Heart left ventricle (tissue), 16 donors: ENCODE results near the gene MEF2A. TPM values are rescaled to one million over a fixed set of nuclear protein-coding genes. Genes with fewer than 3 reads are reported as not detected.

Source experiments
- ATAC-seq, 4 donors: fragments of 200-7000 bp; cut with Tn5 transposase; one replicate each; pipeline ENCODE4 v1.9.1; 2020 to 2022; ENCODE audit warnings: moderate library complexity in 4 of 4, mild to moderate bottlenecking in 3 of 4, moderate number of reproducible peaks in 1 of 4
- DNase-seq, 5 donors: peaks; one replicate each; pipeline ENCODE4 v3.0.0-alpha.2; 2020
- H3K27ac ChIP-seq, 12 donors: fragments of 200-600 bp; sonication (generic) in 4 of 12; one replicate each; pipeline versions ENCODE4 v1.5.0 to v1.8.0; 2016 to 2022; ENCODE audit warnings: mild to moderate bottlenecking in 2 of 12
- H3K27me3 ChIP-seq, 9 donors: fragments of 200-600 bp; sonication (generic) in 2 of 9; one replicate each; pipeline versions ENCODE4 v1.5.1 to v1.8.0; 2016 to 2022; ENCODE audit warnings: mild to moderate bottlenecking in 3 of 9
- H3K36me3 ChIP-seq, 9 donors: fragments of 200-600 bp; sonication (generic) in 2 of 9; one replicate each; pipeline versions ENCODE4 v1.5.0 to v1.8.0; 2018 to 2022; ENCODE audit warnings: mild to moderate bottlenecking in 2 of 9
- H3K4me1 ChIP-seq, 12 donors: fragments of 200-600 bp; sonication (generic) in 4 of 12; one replicate each; pipeline versions ENCODE4 v1.5.0 to v1.8.0; 2016 to 2022; ENCODE audit warnings: mild to moderate bottlenecking in 3 of 12
- H3K4me3 ChIP-seq, 12 donors: fragments of 200-600 bp; sonication (generic) in 4 of 12; one replicate each; pipeline versions ENCODE4 v1.5.0 to v1.8.0; 2017 to 2022; ENCODE audit warnings: mild to moderate bottlenecking in 9 of 12, moderate library complexity in 4 of 12
- H3K9me3 ChIP-seq, 12 donors: fragments of 200-600 bp; sonication (generic) in 4 of 12; one replicate each; pipeline versions ENCODE4 v1.5.0 to v1.8.0; 2016 to 2022; ENCODE audit warnings: mild to moderate bottlenecking in 1 of 12
- POLR2A ChIP-seq, 2 donors: fragments of 450-650 bp; IDR thresholded peaks; one replicate each; pipeline ENCODE4 v1.6.1; 2017; ENCODE audit warnings: antibody characterized with exemption in 2 of 2, mild to moderate bottlenecking in 2 of 2, moderate library complexity in 2 of 2
- WGBS, 4 donors: extraction: QIAGEN DNeasy Blood & Tissue Kit in 2 of 4; methylation state at CpG; one replicate each; pipeline versions ENCODE4 v1.1.5 to v1.1.7; 2013 to 2018; 5-methylcytosine and 5-hydroxymethylcytosine counted together
- intact Hi-C, 10 donors: fragments of 100-400 bp; cut with DNase I; formaldehyde crosslinking; loops; one replicate each; pipeline versions ENCODE4 v1.11.1 to v1.14.2; 2022
- polyA plus RNA-seq, 2 donors: library from polyadenylated mRNA; stranded (reverse); fragments of 200-250 nt; gene quantifications; one replicate each; pipeline ENCODE4 v1.2.3, GENCODE V29; 2013
- total RNA-seq, 9 donors: library from RNA; depleted of rRNA in 2 of 9; stranded (reverse); fragments of >200 nt in 2 of 9; fragmentation: NEBNext Ultra II Directional in 3 of 9; extraction: Animal tissue kit (Norgen Biotek cat#: 25700) in 3 of 9; gene quantifications; one replicate each; pipeline versions ENCODE4 v1.1.0 to v1.2.4, GENCODE V29; 2016 to 2023
- TF ChIP-seq, protein P1 (sequence below), 12 donors: fragments of 200-600 bp; sonication (generic) in 4 of 12; IDR thresholded peaks; one replicate each; pipeline versions ENCODE4 v1.5.0 to v1.8.0; 2018 to 2022; ENCODE audit warnings: antibody characterized with exemption in 12 of 12, mild to moderate bottlenecking in 5 of 12
- donor health status: ischemic (EF 13 %, LVEDD 7.1; RV severe dilation, severe dysfunction).
- donor health status: healthy with polysubstance abuse.
- donor health status: DM: no; HTN: yes; CAD: no.
- donor health status: DM: no; HTN: no; CAD: no.
- donor health status: ischemic (EF 25% LVEDD 6.9; RV normal size, moderate dysfunction).
- donor health status: ischemic (EF 25% LVEDD 5.7; RV mildly dilated, moderate dysfunction).
- donor health status: healthy.
- donor health status: DM: yes; HTN: yes; CAD: no.
- donor health status: ischemic (EF 35%, LVEDD 5.7; RV mildly dilated, moderate dysfunction).
- donor health status: nonischemic (EF 11% LVEDD 7.7; RV severe dilation, severe dysfunction).
- donor health status: DM: yes; HTN: yes; CAD: no.
- donor health status: PGD.
- donor health status: ischemic (EF 29% LVEDD 5.4; RV normal size, mild dysfunction).
- donor health status: nonischemic (EF 23%, LVEDD 6.1; RV moderate dilation, normal function).

Gene MEF2A
- total and polyA plus RNA-seq, 11 donors = 53.4 to 192 (median 153) TPM

DNA sequence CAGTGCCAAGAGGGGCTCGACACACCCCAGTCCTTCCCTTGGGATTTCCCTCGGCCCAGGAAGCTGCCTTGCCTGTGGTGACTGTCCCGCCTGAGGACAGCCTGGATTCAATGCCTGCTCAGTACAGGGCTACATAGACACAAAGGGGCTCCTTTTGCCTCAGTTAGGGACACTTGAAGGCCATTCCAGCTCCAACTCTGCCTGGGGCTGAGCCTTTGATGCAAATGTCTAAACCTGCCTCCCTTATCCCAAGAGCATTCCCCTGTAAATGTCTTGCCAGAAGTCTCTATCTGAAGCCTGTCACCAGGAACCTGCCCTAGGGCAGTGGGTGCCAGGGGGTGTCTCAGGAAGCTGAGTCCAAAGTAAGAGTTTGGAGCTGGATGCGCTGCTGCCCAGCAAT is 186.8 kb downstream of the MEF2A start:
- TF ChIP-seq, protein P1, sequence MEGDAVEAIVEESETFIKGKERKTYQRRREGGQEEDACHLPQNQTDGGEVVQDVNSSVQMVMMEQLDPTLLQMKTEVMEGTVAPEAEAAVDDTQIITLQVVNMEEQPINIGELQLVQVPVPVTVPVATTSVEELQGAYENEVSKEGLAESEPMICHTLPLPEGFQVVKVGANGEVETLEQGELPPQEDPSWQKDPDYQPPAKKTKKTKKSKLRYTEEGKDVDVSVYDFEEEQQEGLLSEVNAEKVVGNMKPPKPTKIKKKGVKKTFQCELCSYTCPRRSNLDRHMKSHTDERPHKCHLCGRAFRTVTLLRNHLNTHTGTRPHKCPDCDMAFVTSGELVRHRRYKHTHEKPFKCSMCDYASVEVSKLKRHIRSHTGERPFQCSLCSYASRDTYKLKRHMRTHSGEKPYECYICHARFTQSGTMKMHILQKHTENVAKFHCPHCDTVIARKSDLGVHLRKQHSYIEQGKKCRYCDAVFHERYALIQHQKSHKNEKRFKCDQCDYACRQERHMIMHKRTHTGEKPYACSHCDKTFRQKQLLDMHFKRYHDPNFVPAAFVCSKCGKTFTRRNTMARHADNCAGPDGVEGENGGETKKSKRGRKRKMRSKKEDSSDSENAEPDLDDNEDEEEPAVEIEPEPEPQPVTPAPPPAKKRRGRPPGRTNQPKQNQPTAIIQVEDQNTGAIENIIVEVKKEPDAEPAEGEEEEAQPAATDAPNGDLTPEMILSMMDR (IDR thresholded peaks at IDR 0.05) = no peak
- TF ChIP-seq POLR2A (IDR thresholded peaks at IDR 0.05) = no peak
- DNase-seq = no peak
- intact Hi-C loops = loop anchor here in 1 of 10 donors (5.0 kb wide), 2 partner anchors 40 to 470 kb away; no protein-coding TSS in a partner anchor
- 79 to 89% (median 85%) methylated on average over 3 to 4 of the region's 4 CpGs for WGBS, 4 donors
- no peak for ATAC-seq
- Histone ChIP-seq H3K27ac (no peak overlapping the region), H3K4me1 (peaks cover 0 to 17% (median 0%) of the 10 kb centered on the region in 12 donors), H3K27me3 (no peaks in the 10 kb centered on the region), H3K4me3 (no peak overlapping the region), H3K36me3 (no peaks in the 10 kb centered on the region), H3K9me3 (no peaks in the 10 kb centered on the region)

DNA sequence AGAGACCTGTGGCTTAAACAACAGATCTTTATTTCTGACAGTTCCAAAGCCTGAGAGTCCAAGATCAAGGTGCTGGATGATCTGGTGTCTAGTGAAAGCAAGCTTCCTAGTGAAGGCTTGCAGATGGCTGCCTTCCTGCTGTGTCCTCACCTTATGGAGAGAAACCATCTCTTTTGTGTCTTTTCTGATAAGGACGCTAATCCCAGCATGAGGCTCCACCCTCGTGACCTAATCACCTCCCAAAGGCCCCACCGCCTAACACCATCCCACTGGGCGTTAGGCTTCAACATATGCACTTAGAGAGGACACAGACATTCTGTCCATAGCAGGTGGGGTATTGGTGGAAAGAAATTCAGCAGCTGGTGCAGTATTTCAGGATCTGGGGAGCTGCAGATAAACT is 187.3 kb downstream of the MEF2A start:
- no peaks in the 10 kb centered on the region for H3K27me3 ChIP-seq
- DNase-seq (no peak), ATAC-seq (no peak)
- peaks cover 0 to 17% (median 0%) of the 10 kb centered on the region in 12 donors for H3K4me1 ChIP-seq
- H3K36me3 ChIP-seq = no peaks in the 10 kb centered on the region
- no peaks in the 10 kb centered on the region for H3K9me3 ChIP-seq
- no peak for TF ChIP-seq POLR2A (IDR thresholded peaks at IDR 0.05)
- TF ChIP-seq, protein P1 (IDR thresholded peaks at IDR 0.05) = no peak
- H3K4me3 ChIP-seq = no peak overlapping the region
- intact Hi-C loops = loop anchor here in 1 of 10 donors (5.0 kb wide), 2 partner anchors 41 to 471 kb away; no protein-coding TSS in a partner anchor
- no peak overlapping the region for H3K27ac ChIP-seq
- WGBS, 4 donors = 91 to 95% (median 92%) methylated on average over 4 of the region's 4 CpGs

DNA sequence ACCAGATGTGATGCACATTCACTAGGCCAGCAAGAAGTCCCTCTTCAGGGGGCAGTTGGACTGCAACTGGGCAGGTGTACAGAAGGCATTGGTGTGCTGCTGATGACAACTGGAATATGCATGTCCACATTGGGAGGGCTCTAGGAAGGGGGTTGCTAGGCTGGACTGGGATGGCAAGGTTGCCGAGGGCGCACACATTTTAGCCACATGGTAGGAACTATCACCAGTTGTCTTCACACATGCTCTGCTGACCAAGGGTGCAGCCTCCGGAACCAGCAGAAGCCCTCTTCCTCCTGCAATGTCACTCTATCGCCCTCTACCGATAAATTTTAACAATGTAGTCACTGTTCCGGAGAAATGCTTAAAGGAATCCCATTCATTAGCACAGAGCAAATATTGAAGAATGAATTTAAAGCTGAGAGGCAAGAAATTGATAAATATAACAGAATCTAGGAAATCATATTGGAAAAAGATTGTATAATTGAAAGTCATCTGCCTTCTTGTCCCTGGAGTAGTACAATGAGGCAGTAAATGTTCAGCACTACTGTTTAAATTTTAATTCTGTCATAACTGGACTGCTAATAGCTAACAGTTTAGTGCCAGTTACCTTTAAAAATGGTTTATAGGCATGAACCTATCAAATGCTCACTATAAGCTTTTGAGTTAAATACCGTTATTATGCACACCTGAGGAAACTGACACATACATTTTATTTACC is 190.1 kb downstream of the MEF2A start:
- DNase-seq (peak; percentile 45 to 60 (median 55)), ATAC-seq (peak; percentile 73 to 91 (median 88))
- Histone ChIP-seq H3K4me3 (no peak overlapping the region), H3K27ac (no peak overlapping the region), H3K9me3 (no peaks in the 10 kb centered on the region), H3K27me3 (no peaks in the 10 kb centered on the region), H3K4me1 (peaks cover 0 to 4% (median 0%) of the 10 kb centered on the region in 12 donors), H3K36me3 (no peaks in the 10 kb centered on the region)
- WGBS, 4 donors = 5 to 8% (median 7%) methylated on average over 7 of the region's 7 CpGs
- TF ChIP-seq, protein P1 (IDR thresholded peaks at IDR 0.05) = peak; percentile 78 to 92 (median 88)
- TF ChIP-seq POLR2A (IDR thresholded peaks at IDR 0.05) = no peak
- intact Hi-C loops = loop anchor here in 8 of 10 donors (1.0 to 5.0 kb wide), 5 partner anchors 469 to 484 kb away; no protein-coding TSS in a partner anchor

DNA sequence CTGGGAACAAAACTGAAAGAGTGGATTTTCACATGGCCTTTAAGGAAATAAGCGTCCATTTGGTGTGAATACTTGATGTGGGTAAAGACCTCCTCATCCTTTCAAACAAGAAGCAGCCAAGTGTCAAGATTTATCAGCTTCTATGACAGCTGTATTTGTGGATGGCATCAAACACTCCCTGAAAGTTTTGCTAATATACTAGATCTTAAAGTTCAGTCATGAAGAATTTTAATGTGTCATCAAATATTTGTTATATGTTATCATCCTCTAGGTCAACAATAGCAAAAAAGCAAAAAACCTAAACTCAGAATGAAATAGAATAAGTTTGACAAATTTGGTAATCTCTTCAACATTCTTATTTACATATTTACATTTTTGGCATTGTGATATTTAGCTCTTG is 196.5 kb downstream of the MEF2A start:
- no peaks in the 10 kb centered on the region for H3K36me3 ChIP-seq
- ATAC-seq (no peak), DNase-seq (no peak)
- no peak overlapping the region for H3K4me3 ChIP-seq
- WGBS, 4 donors = 92 to 100% (median 93%) methylated on average over 1 of the region's 1 CpG
- H3K27me3 ChIP-seq = no peaks in the 10 kb centered on the region
- no peaks in the 10 kb centered on the region for H3K9me3 ChIP-seq
- no peaks in the 10 kb centered on the region for H3K4me1 ChIP-seq
- intact Hi-C loops = no loop called here
- TF ChIP-seq POLR2A (IDR thresholded peaks at IDR 0.05) = no peak
- TF ChIP-seq, protein P1 (IDR thresholded peaks at IDR 0.05) = no peak
- H3K27ac ChIP-seq = no peak overlapping the region
